Ovary (tissue), 9 donors: Measurements from ENCODE around the gene GNB1. TPM values are rescaled to one million over a fixed set of nuclear protein-coding genes. Genes with fewer than 3 reads are reported as not detected.

Experiments used
- DNase-seq, 5 donors: peaks; one replicate each; pipeline ENCODE4 v3.0.0-alpha.2; 2019 to 2020
- H3K27ac ChIP-seq, 2 donors: fragments of 200-600 bp; one replicate each; pipeline versions ENCODE4 v1.5.1 to v1.8.0; 2019 to 2022
- H3K27me3 ChIP-seq: fragments of 200-600 bp; one replicate; pipeline ENCODE4 v1.8.0; 2022
- H3K36me3 ChIP-seq: fragments of 200-600 bp; sonication (generic); one replicate; pipeline ENCODE4 v1.5.1; 2019
- H3K4me1 ChIP-seq: one replicate; pipeline ENCODE4 v1.8.1; 2013; ENCODE audit warnings: mild to moderate bottlenecking, moderate library complexity; ENCODE audit not compliant: insufficient read depth
- H3K4me3 ChIP-seq: fragments of 200-600 bp; sonication (generic); one replicate; pipeline ENCODE4 v1.5.1; 2017
- H3K9me3 ChIP-seq, 2 donors: fragments of 200-600 bp in 1 of 2; sonication (generic) in 1 of 2; one replicate each; pipeline versions ENCODE4 v1.5.1 to v1.8.1; 2013 to 2019; ENCODE audit warnings: mild to moderate bottlenecking in 1 of 2, moderate library complexity in 1 of 2
- EP300 ChIP-seq: sonication (generic); formaldehyde crosslinking; IDR thresholded peaks from one replicate; pipeline ENCODE4 v1.6.1; 2017; ENCODE audit warnings: antibody characterized with exemption
- POLR2A ChIP-seq: fragments of 450-650 bp; IDR thresholded peaks from one replicate; pipeline ENCODE4 v1.6.1; 2017; ENCODE audit warnings: antibody characterized with exemption, mild to moderate bottlenecking, moderate library complexity
- WGBS, 3 donors: extraction: QIAGEN DNeasy Blood & Tissue Kit in 1 of 3; methylation state at CpG; one replicate each; pipeline versions ENCODE4 v1.1.5 to v1.1.7; 2013 to 2017; 5-methylcytosine and 5-hydroxymethylcytosine counted together
- intact Hi-C, 4 donors: fragments of 100-400 bp; cut with DNase I; formaldehyde crosslinking; loops; one replicate each; pipeline versions ENCODE4 v1.11.0 to v1.15.1; 2022 to 2023
- polyA plus RNA-seq, 2 donors: library from polyadenylated mRNA; stranded (reverse); fragments of 200-250 nt in 1 of 2; fragments of 350-450 nt in 1 of 2; fragmentation: Illumina TruSeq in 1 of 2; extraction: RNeasy Lipid Tissue Mini Kit (QIAGEN cat#74804) in 1 of 2; gene quantifications; one replicate each; pipeline ENCODE4 v1.2.3, GENCODE V29; 2013 to 2014
- total RNA-seq, 7 donors: library from RNA; depleted of rRNA in 2 of 7; stranded (reverse); fragments of >200 nt in 2 of 7; fragmentation: NEBNext Ultra II Directional in 3 of 7; extraction: Animal tissue kit (Norgen Biotek cat#: 25700) in 3 of 7; gene quantifications; one replicate each; pipeline versions ENCODE4 v1.1.0 to v1.2.4, GENCODE V29; 2016 to 2023
- TF ChIP-seq, protein P1 (sequence below), 3 donors: fragments of 450-650 bp in 2 of 3; fragments of 200-600 bp in 1 of 3; IDR thresholded peaks; one replicate each; pipeline versions ENCODE4 v1.5.1 to v1.8.0; 2016 to 2022; ENCODE audit warnings: antibody characterized with exemption in 3 of 3, mild to moderate bottlenecking in 1 of 3
- donor health status: DM: no; HTN: no; CAD: no; lungs with moderate emphysema.
- donor health status: DM: no; HTN: no; CAD: no.
- donor health status: Bipolar disorder and iron deficiency.
- donor health status: DM: yes; HTN: yes; CAD: no.
- donor health status: DM: no; HTN: no; CAD: no.
- donor health status: DM: yes; HTN: yes; CAD: no.

GNB1 gene
- total and polyA plus RNA-seq, 9 donors, result 92.9 to 314 (median 255) TPM

DNA sequence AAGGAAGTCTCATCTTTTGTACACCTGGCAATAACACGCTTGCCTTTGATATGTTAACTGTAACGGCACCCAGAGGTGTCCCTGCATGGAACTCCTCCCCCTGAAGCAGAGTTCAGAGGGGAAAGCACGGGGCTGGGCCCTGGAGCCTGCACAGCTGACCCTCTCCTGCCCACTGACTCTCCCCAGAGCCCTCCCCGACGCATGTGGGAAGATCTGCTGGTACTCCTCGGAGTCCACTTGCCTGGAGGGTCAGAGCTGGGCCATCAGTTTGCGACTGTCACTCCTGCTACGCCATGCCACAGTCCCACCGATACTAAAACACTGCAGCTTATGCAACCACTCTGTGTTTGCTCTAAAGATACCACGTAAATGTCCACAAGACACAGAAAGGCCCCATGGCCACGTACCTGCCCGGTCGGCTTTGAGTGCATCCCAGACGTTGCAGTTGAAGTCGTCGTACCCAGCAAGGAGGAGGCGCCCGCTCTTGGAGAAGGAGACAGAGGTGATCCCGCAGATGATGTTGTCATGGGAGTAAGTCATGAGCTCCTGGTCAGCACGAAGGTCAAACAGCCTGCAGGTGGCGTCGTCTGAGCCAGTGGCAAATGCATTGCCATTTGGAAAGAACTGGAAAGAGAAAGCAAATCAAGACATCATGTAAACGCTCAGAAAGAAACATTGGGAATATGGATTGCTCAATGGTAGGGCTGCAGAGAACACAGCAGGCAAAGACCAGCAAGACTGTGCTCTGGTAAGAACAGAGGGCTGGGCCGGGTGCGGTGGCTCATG, 102.0 kb downstream of the GNB1 start:
- H3K9me3 ChIP-seq, result no peaks in the 10 kb centered on the region
- H3K36me3 ChIP-seq, result no peaks in the 10 kb centered on the region
- no peak overlapping the region for H3K27ac ChIP-seq
- H3K27me3 ChIP-seq, result no peaks in the 10 kb centered on the region
- H3K4me1 ChIP-seq, result no peaks in the 10 kb centered on the region
- intact Hi-C loops, result loop anchor here in 1 of 4 donors (10.0 kb wide), 1 partner anchor 106 kb away; the partner anchor contains the start of gene GNB1
- H3K4me3 ChIP-seq, result no peak overlapping the region
- TF ChIP-seq, protein P1, sequence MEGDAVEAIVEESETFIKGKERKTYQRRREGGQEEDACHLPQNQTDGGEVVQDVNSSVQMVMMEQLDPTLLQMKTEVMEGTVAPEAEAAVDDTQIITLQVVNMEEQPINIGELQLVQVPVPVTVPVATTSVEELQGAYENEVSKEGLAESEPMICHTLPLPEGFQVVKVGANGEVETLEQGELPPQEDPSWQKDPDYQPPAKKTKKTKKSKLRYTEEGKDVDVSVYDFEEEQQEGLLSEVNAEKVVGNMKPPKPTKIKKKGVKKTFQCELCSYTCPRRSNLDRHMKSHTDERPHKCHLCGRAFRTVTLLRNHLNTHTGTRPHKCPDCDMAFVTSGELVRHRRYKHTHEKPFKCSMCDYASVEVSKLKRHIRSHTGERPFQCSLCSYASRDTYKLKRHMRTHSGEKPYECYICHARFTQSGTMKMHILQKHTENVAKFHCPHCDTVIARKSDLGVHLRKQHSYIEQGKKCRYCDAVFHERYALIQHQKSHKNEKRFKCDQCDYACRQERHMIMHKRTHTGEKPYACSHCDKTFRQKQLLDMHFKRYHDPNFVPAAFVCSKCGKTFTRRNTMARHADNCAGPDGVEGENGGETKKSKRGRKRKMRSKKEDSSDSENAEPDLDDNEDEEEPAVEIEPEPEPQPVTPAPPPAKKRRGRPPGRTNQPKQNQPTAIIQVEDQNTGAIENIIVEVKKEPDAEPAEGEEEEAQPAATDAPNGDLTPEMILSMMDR (IDR thresholded peaks at IDR 0.05), result no peak
- TF ChIP-seq EP300 (no peak), POLR2A (no peak)
- 76 to 79% (median 77%) methylated on average over 25 of the region's 25 CpGs for WGBS, 3 donors
- no peak for DNase-seq

DNA sequence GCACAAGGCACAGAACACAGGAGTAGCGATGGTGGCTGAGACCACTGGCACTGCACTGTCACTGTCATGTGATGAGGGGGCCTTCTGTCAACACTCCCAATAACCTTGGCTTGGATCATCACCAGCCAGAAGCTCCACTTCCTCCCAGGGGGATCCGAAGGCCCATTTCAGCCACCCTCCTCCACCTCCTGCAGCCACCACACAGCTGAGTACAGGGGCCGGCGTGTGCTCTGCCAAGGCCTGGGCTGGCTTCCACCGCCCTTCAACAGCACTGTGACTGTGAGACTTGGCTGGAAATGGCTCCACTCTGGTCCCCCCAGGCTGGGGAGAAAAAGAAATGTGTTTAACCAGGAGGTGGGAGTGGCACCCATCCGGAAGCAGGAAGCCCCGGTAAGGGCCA, 102.8 kb downstream of the GNB1 start:
- Histone ChIP-seq H3K27ac (no peak overlapping the region), H3K36me3 (no peaks in the 10 kb centered on the region), H3K27me3 (no peaks in the 10 kb centered on the region), H3K4me3 (no peak overlapping the region), H3K4me1 (no peaks in the 10 kb centered on the region), H3K9me3 (no peaks in the 10 kb centered on the region)
- DNase-seq, result no peak
- intact Hi-C loops, result loop anchor here in 1 of 4 donors (10.0 kb wide), 1 partner anchor 107 kb away; the partner anchor contains the start of gene GNB1
- no peak for TF ChIP-seq EP300
- TF ChIP-seq, protein P1 (IDR thresholded peaks at IDR 0.05), result no peak
- no peak for TF ChIP-seq POLR2A
- 61 to 76% (median 66%) methylated on average over 7 of the region's 7 CpGs for WGBS, 3 donors

DNA sequence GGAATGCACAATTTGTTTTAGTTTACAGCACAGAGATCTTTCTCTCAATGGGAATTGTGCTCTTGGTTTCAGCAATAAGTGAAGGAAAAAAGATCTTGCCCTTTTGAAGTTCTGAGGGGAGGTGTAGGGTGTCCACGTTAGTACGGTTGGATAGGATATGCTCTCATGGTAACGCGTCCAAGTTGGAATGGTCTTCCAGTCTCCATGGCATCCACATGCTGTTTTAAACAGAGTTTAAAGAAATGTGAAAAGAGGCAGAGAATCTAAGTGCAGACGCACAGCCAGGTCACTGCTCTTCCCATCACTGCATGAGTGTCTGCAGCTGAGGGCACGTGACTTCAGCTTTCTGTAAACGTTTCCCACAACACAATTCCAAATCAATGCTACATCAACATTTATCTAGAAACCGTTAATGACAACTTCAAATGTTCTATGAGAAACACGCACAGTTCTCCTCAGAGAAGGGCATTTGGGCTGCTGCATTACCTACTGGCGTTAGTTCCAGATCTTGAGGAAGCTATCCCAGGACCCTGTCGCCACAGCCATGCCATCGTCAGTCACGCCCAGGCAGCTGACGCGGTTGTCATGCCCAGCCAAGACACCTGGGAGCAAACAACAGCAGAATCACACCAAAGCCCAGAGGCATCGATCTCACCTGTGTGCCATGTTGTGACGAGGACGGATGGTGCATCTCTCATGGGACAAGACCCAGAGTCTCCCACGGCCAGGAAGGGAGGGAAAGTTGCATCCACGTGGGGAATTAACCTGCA, 103.9 kb downstream of the GNB1 start:
- H3K4me3 ChIP-seq, result no peak overlapping the region
- 79 to 81% (median 80%) methylated on average over 20 of the region's 20 CpGs for WGBS, 3 donors
- no peaks in the 10 kb centered on the region for H3K9me3 ChIP-seq
- no peaks in the 10 kb centered on the region for H3K27me3 ChIP-seq
- no peak overlapping the region for H3K27ac ChIP-seq
- intact Hi-C loops, result loop anchor here in 1 of 4 donors (10.0 kb wide), 1 partner anchor 108 kb away; the partner anchor contains the start of gene GNB1
- TF ChIP-seq POLR2A (no peak), EP300 (no peak)
- TF ChIP-seq, protein P1 (IDR thresholded peaks at IDR 0.05), result no peak
- no peaks in the 10 kb centered on the region for H3K36me3 ChIP-seq
- peaks cover 10% of the 10 kb centered on the region for H3K4me1 ChIP-seq
- no peak for DNase-seq

DNA sequence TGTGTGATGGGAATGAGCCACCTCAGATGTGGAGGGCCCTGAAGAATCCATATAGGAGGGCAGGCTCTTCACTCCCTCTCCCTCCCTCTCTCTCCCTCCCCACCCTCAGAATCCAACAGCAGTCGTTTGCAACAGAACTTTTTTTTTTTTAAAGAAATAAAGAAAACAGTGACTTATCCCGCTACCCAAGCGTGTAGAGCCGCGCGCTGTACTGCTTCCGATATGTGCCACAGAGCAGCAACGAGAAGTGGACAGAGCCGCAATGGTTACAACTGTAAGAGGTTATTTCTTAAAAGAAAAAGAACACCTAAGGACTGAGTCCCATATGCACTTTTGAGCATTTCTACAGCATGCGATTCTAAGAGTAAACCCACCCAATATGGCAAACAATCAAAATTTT, 105.2 kb downstream of the GNB1 start:
- WGBS, 3 donors, result 86% methylated on average over 10 of the region's 10 CpGs
- intact Hi-C loops, result loop anchor here in 1 of 4 donors (10.0 kb wide), 1 partner anchor 109 kb away; the partner anchor contains the start of gene GNB1
- no peak for DNase-seq
- H3K27me3 ChIP-seq, result no peaks in the 10 kb centered on the region
- no peak overlapping the region for H3K4me3 ChIP-seq
- no peak overlapping the region for H3K27ac ChIP-seq
- no peaks in the 10 kb centered on the region for H3K9me3 ChIP-seq
- no peaks in the 10 kb centered on the region for H3K36me3 ChIP-seq
- TF ChIP-seq EP300, result no peak
- peaks cover 22% of the 10 kb centered on the region for H3K4me1 ChIP-seq
